Measurements from ENCODE around the gene AHCYL2. TPM values are rescaled to one million over a fixed set of nuclear protein-coding genes. Genes with fewer than 3 reads are reported as not detected.

Gene AHCYL2
- total and polyA plus RNA-seq, 2 of the 8 experiments (the other 6 are each of a cell fraction or from before 2014, with no cell fraction given), result 20.7 to 25.4 TPM

DNA sequence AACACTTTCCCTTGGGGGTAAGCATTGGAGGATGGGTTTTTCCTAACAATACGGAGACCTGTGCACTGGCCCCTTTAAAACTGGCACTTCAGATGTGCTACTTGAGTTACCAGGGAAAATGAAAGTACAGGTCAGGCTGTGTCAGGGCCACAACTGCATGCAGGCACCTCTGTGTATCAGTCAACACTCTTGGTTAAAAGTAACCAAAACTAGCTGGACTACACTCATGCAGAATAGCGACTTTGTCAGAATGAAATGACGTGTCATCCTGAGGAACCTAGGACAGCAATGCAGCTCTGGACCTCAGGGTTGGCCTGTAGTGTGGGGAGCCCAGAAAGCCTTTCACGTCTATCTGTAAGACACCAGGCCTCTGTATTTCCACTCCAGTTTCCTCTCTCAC lies 243.7 kb downstream of the AHCYL2 start:
- Histone ChIP-seq H4K91ac (replicated peaks; ENCODE audit: insufficient read length, low read length) (no peak overlapping the region), H2BK15ac (ENCODE audit: low read length) (no peak overlapping the region), H3K9ac (replicated peaks in 1 of 4; ENCODE audit: extremely low read depth in 1 of 4, low read depth in 3 of 4, low read length in 3 of 4) (no peak overlapping the region), H3K14ac (ENCODE audit: insufficient read length) (no peak overlapping the region), H2AK5ac (ENCODE audit: low read depth, low read length) (no peak overlapping the region), H4K20me1 (replicated peaks in 1 of 2; ENCODE audit: control insufficient read depth in 1 of 2, insufficient read depth in 2 of 2, low read length in 2 of 2) (no peaks in the 10 kb centered on the region), H3K4me1 (replicated peaks in 1 of 4; ENCODE audit: control insufficient read depth in 3 of 4, insufficient read depth in 4 of 4, low read length in 3 of 4) (peaks cover 0 to 8% (median 6%) of the 10 kb centered on the region in 4 experiments; a peak in 4 of 7 replicates), H3K4ac (replicated peaks; ENCODE audit: insufficient read length, low read depth, low read length) (no peak overlapping the region), H2BK20ac (ENCODE audit: low read length) (no peak overlapping the region), H3K56ac (replicated peaks; ENCODE audit: insufficient read length, low read depth, low read length) (no peak overlapping the region), H3K4me3 (ENCODE audit: extremely low read depth in 1 of 4, insufficient read depth in 2 of 4, low read depth in 3 of 4, low read length in 4 of 4) (no peak overlapping the region), H3K36me3 (ENCODE audit: control insufficient read depth in 2 of 4, insufficient read depth in 4 of 4, low read length in 3 of 4) (peaks cover 3 to 31% (median 18%) of the 10 kb centered on the region in 4 experiments; a peak in 6 of 8 replicates), H2BK120ac (replicated peaks; ENCODE audit: low read depth, low read length) (no peak overlapping the region), H3K79me2 (ENCODE audit: control insufficient read depth in 1 of 2, insufficient read depth in 2 of 2, low read length in 2 of 2) (no peaks in the 10 kb centered on the region), H2BK5ac (ENCODE audit: low read depth, low read length) (no peak overlapping the region), H3K23me2 (ENCODE audit: low read depth, low read length) (no peaks in the 10 kb centered on the region), H3K27me3 (replicated peaks in 1 of 4; ENCODE audit: control insufficient read depth in 3 of 4, extremely low read depth in 1 of 4, insufficient read depth in 3 of 4, low read length in 3 of 4) (no peaks in the 10 kb centered on the region), H2AFZ (ENCODE audit: low read length) (no peak overlapping the region), H4K8ac (ENCODE audit: extremely low read depth, insufficient read depth, low read length) (no peak overlapping the region), H3K9me3 (ENCODE audit: insufficient read depth in 2 of 2, low read depth in 1 of 2, low read length in 1 of 2) (no peaks in the 10 kb centered on the region), H3K23ac (ENCODE audit: insufficient read length) (no peak overlapping the region), H2BK12ac (ENCODE audit: low read depth, low read length) (no peak overlapping the region), H4K5ac (ENCODE audit: insufficient read length, low read depth, low read length) (no peak overlapping the region), H3K79me1 (ENCODE audit: low read depth, low read length) (no peaks in the 10 kb centered on the region), H3K18ac (ENCODE audit: extremely low read depth, low read length) (no peak overlapping the region), H3K27ac (ENCODE audit: low read depth, low read length) (no peak overlapping the region), H3K4me2 (ENCODE audit: insufficient read depth in 1 of 2, low read depth in 2 of 2, low read length in 2 of 2) (no peak overlapping the region)
- CTCF ChIA-PET (ENCODE audit: partially characterized antibody), result interaction anchor here (1.0 to 7.8 kb wide), 9 partner anchors 15 to 250 kb away, joined by 3 to 87 read pairs (median 23); no protein-coding TSS in a partner anchor
- no peak for DNase-seq (ENCODE audit: low read depth in 1 of 2, low spot score in 2 of 2)
- POLR2A ChIA-PET (ENCODE audit: partially characterized antibody), result no interaction called here
- no peak for FAIRE-seq
- 85% methylated on average over 4 of the region's 4 CpGs; no CpG with 5 or more reads in 1 of the 2 experiments for WGBS, 2 experiments (ENCODE audit: extremely low coverage in 1 of 2, insufficient coverage in 1 of 2, insufficient read length in 1 of 2, insufficient replicate concordance in 2 of 2, low coverage in 1 of 2, low lambda C conversion rate in 2 of 2, missing lambda C conversion rate in 1 of 2)
- TF ChIP-seq TCF12 (IDR thresholded peaks at IDR 0.05; ENCODE audit: low read depth, low read length) (no peak), SIX5 (IDR thresholded peaks at IDR 0.05; ENCODE audit: low read depth, low read length) (no peak), CTCF (IDR thresholded peaks at IDR 0.05; ENCODE audit: control extremely low read depth in 1 of 3, insufficient read depth in 1 of 3, low read depth in 1 of 3, low read length in 3 of 3) (no peak), USF2 (IDR thresholded peaks at IDR 0.05; ENCODE audit: low read length) (no peak), RNF2 (IDR thresholded peaks at IDR 0.05; ENCODE audit: borderline replicate concordance, low read depth, low read length, missing control alignments, poor library complexity, severe bottlenecking) (no peak), MAX (IDR thresholded peaks at IDR 0.05) (no peak), KDM1A (IDR thresholded peaks at IDR 0.05; ENCODE audit: borderline replicate concordance, low read length) (no peak), NANOG (IDR thresholded peaks at IDR 0.05; ENCODE audit: insufficient read depth, low read depth, low read length, poor library complexity, severe bottlenecking) (no peak), TBP (IDR thresholded peaks at IDR 0.05; ENCODE audit: low read depth, low read length) (no peak)
